ENCODE data around the gene GHR.

GHR gene

GRCh38 chr5:42629284-42629683 lies 206.0 kb downstream of the GHR start:
- H3K4me3 ChIP-seq (replicated peaks; ENCODE audit: insufficient read depth, low read length), result no peak overlapping the region
- no peak for DNase-seq (ENCODE audit: low read depth in 1 of 2, low spot score in 1 of 2)
- H3K27ac ChIP-seq (replicated peaks), result no peak overlapping the region
- H3K27me3 ChIP-seq (ENCODE audit: insufficient read depth, poor library complexity, severe bottlenecking), result peaks cover 2% of the 10 kb centered on the region
- TF ChIP-seq GABPA (IDR thresholded peaks at IDR 0.05; ENCODE audit: low read depth), result no peak
- no peak for TF ChIP-seq SPI1 (IDR thresholded peaks at IDR 0.05; ENCODE audit: borderline replicate concordance, low read depth)
- no peak for TF ChIP-seq REST (IDR thresholded peaks at IDR 0.05; ENCODE audit: insufficient replicate concordance, low read depth)
- no peak for TF ChIP-seq POLR2AphosphoS5 (IDR thresholded peaks at IDR 0.05; ENCODE audit: low read depth)
- no peak for TF ChIP-seq CTCF (IDR thresholded peaks at IDR 0.05; ENCODE audit: insufficient read depth, low read length)

DNA sequence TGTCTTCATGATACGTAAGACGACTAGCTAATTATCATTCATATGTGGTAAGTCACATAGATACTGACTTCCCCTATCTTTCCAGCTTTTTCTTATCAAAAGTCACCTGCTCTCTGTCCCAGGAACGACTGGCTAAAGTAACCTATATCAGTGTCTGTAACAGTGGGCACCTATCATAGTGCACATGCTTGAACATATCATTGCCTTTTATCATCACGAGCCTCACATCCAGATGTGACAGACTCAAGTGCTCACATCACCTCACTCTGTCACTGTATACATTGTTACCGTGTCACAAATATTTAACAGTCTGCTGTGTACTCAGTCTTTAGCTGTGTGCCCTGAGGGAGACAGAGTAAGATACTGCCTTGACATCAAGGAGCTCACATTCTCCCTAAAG lies 208.0 kb downstream of the GHR start:
- TF ChIP-seq CTCF (IDR thresholded peaks at IDR 0.05; ENCODE audit: insufficient read depth, low read length) (no peak), REST (IDR thresholded peaks at IDR 0.05; ENCODE audit: insufficient replicate concordance, low read depth) (no peak), SPI1 (IDR thresholded peaks at IDR 0.05; ENCODE audit: borderline replicate concordance, low read depth) (no peak), POLR2AphosphoS5 (IDR thresholded peaks at IDR 0.05; ENCODE audit: low read depth) (no peak), GABPA (IDR thresholded peaks at IDR 0.05; ENCODE audit: low read depth) (no peak)
- Histone ChIP-seq H3K4me3 (replicated peaks; ENCODE audit: insufficient read depth, low read length) (no peak overlapping the region), H3K27me3 (ENCODE audit: insufficient read depth, poor library complexity, severe bottlenecking) (peaks cover 2% of the 10 kb centered on the region), H3K27ac (replicated peaks) (no peak overlapping the region)
- no peak for DNase-seq (ENCODE audit: low read depth in 1 of 2, low spot score in 1 of 2)

DNA sequence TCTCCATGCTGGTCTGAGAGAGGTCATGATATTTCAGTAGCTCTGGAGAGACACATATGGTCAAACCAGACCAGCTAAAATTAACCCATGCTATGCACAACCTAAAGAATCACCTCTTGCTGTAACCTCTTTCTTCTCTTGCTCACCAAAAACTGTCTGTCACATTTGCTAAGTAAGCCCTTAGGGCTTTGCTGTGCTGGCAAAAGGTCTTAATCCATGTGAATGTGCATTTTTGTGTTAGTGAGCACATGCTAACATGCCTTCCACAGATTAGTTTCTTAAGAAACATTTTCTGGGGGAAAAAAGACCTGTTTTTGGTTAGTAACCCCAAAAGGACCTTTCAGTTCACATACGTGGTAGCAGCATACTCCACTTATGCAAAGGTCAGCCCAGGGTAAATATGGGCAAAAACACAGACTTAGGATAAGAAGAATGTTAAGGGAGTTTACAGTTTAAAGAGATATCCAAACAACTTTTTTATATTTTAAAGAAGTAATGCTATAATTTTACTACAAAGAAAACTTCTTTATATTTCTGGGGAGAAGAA lies 209.2 kb downstream of the GHR start:
- Histone ChIP-seq H3K27ac (replicated peaks) (no peak overlapping the region), H3K27me3 (ENCODE audit: insufficient read depth, poor library complexity, severe bottlenecking) (peaks cover 2% of the 10 kb centered on the region), H3K4me3 (replicated peaks; ENCODE audit: insufficient read depth, low read length) (no peak overlapping the region)
- TF ChIP-seq SPI1 (IDR thresholded peaks at IDR 0.05; ENCODE audit: borderline replicate concordance, low read depth) (no peak), GABPA (IDR thresholded peaks at IDR 0.05; ENCODE audit: low read depth) (no peak), POLR2AphosphoS5 (IDR thresholded peaks at IDR 0.05; ENCODE audit: low read depth) (no peak), CTCF (IDR thresholded peaks at IDR 0.05; ENCODE audit: insufficient read depth, low read length) (no peak), REST (IDR thresholded peaks at IDR 0.05; ENCODE audit: insufficient replicate concordance, low read depth) (no peak)
- no peak for DNase-seq (ENCODE audit: low read depth in 1 of 2, low spot score in 1 of 2)

Data from HL-60 (cell line).